GM13976 (cell line): ENCODE results near the gene ZMIZ1.

Source experiments
- DNase-seq: peaks from one replicate; pipeline ENCODE4 v3.0.0; 2012; ENCODE audit warnings: low spot score
- in situ Hi-C: fragments of 300-500 bp; cut with MboI; formaldehyde crosslinking; loops from one replicate; pipeline ENCODE4 v1.12.0; 2022; ENCODE audit warnings: low sequenced_read_pairs, mixed read lengths, inconsistent platforms; ENCODE audit not compliant: unreplicated experiment
- TF ChIP-seq, protein P1 (sequence below): IDR thresholded peaks from 2 replicates; pipeline ENCODE4 v1.5.1; 2012; ENCODE audit warnings: borderline replicate concordance, mild to moderate bottlenecking; ENCODE audit not compliant: insufficient read depth; ENCODE audit errors: extremely low read depth, missing control alignments, control extremely low read depth

The ZMIZ1 gene

GRCh38 chr10:79159141-79159651 is 90.4 kb downstream of the ZMIZ1 start:
- in situ Hi-C loops: no loop called here
- TF ChIP-seq, protein P1, sequence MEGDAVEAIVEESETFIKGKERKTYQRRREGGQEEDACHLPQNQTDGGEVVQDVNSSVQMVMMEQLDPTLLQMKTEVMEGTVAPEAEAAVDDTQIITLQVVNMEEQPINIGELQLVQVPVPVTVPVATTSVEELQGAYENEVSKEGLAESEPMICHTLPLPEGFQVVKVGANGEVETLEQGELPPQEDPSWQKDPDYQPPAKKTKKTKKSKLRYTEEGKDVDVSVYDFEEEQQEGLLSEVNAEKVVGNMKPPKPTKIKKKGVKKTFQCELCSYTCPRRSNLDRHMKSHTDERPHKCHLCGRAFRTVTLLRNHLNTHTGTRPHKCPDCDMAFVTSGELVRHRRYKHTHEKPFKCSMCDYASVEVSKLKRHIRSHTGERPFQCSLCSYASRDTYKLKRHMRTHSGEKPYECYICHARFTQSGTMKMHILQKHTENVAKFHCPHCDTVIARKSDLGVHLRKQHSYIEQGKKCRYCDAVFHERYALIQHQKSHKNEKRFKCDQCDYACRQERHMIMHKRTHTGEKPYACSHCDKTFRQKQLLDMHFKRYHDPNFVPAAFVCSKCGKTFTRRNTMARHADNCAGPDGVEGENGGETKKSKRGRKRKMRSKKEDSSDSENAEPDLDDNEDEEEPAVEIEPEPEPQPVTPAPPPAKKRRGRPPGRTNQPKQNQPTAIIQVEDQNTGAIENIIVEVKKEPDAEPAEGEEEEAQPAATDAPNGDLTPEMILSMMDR: no peak
- DNase-seq: no peak

DNA sequence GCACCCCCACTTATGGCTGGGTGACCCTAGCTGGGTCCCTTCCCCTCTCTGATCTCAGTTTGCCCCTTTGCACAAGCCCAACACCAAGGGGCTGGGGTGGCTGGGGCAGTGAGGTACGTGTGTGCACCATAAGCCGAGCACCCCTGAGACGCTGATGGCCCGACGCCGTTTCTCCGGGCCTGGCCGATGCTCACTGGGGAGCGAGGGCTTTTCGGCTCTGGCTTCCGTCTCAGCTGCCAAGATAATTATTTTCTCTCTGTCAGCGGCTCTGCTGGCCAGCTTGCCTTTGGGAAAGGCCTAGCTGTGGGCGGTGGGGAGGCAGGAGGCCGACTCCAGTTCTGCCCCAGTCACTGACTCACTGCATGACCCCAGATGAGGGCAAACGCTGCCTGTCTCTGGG is 91.0 kb downstream of the ZMIZ1 start:
- DNase-seq: no peak
- in situ Hi-C loops: no loop called here
- TF ChIP-seq, protein P1: no peak

DNA sequence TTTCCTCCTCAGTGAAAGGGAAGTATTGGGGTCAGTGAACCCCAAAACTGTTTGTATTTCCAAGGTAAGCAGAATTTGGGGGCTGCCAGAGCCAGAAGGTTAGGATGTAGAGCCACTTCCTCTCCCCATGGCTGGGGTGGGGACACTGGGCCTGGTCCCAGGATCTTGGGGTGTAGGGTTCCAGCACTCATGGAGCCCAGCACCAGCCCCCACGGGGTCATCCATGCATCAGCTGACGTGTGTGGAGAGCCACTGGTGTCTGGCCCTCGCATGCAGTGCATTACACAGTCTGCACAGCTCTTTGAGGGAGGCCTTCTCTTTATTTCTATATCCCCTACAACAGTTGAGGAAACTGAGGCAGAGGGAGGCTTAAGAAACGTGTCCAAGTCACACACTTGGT is 91.4 kb downstream of the ZMIZ1 start:
- DNase-seq: no peak
- in situ Hi-C loops: no loop called here

DNA sequence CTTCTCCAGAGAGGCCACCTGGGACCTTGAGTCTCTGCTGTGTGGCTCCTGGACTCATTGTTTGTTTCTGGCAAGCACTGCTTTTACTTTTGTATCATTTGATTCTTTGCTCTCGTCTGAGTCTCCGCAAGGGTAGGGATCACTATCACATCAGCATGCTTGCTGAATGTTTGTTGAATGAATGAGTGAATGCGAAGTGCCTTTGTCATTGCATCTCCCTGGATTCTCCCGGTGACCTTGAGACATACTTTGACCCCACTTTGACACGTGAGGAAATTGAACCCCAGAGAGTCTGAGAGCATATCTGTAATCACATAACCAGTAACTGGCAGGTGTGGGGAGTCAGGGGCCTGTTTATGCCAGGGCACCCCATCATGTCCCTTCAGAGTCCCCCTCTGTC is 92.8 kb downstream of the ZMIZ1 start:
- no peak for DNase-seq
- TF ChIP-seq, protein P1: no peak
- in situ Hi-C loops: no loop called here

More for the DNA sequence above, 91.4 kb downstream of the ZMIZ1 start:
- TF ChIP-seq, protein P1: no peak

DNA sequence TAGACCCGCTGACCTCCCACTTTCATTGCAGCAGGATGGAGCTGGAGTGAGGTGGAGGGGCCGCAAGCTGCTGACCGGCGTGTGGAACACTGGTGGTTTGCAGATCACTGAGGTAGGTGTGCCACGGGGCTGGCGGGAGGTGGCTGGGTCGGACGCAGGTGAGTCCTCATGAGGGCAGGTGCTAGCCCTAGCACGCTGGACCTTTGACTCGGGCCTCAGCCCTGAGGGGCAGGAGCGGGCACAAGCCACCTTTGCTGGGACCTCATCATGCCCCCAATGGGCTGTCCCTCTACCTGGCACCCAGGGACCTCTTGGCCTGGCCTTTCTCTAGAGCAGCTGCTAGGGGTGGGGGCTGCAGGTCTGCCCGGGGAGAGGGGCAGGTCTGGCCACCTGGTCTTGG is 93.3 kb downstream of the ZMIZ1 start:
- in situ Hi-C loops: no loop called here
- TF ChIP-seq, protein P1: no peak
- no peak for DNase-seq

DNA sequence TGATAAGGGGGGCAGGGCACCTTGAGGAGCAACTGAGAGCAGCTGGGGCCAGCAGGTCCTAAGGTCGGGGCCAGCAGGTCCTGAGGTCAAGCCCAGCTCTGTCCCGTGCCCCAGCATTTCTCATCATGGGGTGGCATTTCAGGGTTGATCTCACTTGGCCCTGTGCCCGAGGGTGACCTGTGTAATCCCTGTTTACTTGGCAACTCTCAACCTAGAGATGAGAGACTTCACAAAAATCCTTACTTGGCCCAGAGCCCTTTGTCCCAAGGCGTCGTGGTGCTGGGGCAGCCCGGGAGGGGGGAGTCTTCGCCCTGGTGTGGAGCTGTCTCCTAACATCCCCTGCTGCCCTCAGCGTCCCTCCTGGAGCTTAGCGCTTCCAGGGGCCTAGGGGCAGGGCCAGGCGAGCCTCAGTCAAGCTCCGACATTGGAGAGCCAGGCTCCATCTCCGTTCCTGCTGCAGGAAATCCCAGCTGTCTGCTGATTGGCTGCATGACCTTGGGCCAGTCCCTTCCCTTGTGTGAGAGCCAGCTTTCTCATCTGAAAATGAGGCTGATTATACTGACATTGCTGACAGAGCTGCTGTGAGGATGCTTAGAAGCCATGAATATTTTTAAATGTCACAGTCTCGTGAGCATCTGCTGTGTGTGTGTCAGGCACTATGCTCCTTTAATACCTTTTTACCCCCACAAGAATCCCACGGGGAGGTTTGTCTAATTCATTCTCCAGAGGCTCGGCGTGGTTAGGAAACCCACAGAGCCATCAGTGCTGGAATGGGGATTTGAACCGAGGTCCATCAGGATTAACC is 94.3 kb downstream of the ZMIZ1 start:
- DNase-seq: no peak
- TF ChIP-seq, protein P1: no peak
- in situ Hi-C loops: no loop called here
